ENCODE results near the gene UBQLNL.
A peak's percentile ranks its signal among the peaks of the same experiment; 100 is the strongest.

The UBQLNL gene

GRCh38 chr11:5476186-5476819, 40.2 kb downstream of the UBQLNL start:
- no peaks in the 10 kb centered on the region for H3K36me3 ChIP-seq (replicated peaks)

GRCh38 chr11:5473921-5474320, 42.6 kb downstream of the UBQLNL start:
- H3K27ac ChIP-seq, result no peak overlapping the region
- no peaks in the 10 kb centered on the region for H3K27me3 ChIP-seq (replicated peaks)
- TF ChIP-seq, protein P1, sequence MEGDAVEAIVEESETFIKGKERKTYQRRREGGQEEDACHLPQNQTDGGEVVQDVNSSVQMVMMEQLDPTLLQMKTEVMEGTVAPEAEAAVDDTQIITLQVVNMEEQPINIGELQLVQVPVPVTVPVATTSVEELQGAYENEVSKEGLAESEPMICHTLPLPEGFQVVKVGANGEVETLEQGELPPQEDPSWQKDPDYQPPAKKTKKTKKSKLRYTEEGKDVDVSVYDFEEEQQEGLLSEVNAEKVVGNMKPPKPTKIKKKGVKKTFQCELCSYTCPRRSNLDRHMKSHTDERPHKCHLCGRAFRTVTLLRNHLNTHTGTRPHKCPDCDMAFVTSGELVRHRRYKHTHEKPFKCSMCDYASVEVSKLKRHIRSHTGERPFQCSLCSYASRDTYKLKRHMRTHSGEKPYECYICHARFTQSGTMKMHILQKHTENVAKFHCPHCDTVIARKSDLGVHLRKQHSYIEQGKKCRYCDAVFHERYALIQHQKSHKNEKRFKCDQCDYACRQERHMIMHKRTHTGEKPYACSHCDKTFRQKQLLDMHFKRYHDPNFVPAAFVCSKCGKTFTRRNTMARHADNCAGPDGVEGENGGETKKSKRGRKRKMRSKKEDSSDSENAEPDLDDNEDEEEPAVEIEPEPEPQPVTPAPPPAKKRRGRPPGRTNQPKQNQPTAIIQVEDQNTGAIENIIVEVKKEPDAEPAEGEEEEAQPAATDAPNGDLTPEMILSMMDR (IDR thresholded peaks at IDR 0.05; ENCODE audit: low read depth, low read length, missing control alignments), result no peak
- no peaks in the 10 kb centered on the region for H3K36me3 ChIP-seq (replicated peaks)
- in situ Hi-C loops (cut with HindIII; ENCODE audit: low pct_ligation_motif_present, low sequenced_read_pairs), result no loop called here
- H3K4me3 ChIP-seq (ENCODE audit: low read depth, low read length), result no peak overlapping the region
- no peak for DNase-seq

More at GRCh38 chr11:5476186-5476819, 40.2 kb downstream of the UBQLNL start:
- in situ Hi-C loops (cut with HindIII; ENCODE audit: low pct_ligation_motif_present, low sequenced_read_pairs), result no loop called here
- H3K27me3 ChIP-seq (replicated peaks), result no peaks in the 10 kb centered on the region
- H3K4me3 ChIP-seq (ENCODE audit: low read depth, low read length), result no peak overlapping the region
- TF ChIP-seq, protein P1 (IDR thresholded peaks at IDR 0.05; ENCODE audit: low read depth, low read length, missing control alignments), result peak; percentile 89
- DNase-seq, result peak; percentile 43
- H3K27ac ChIP-seq, result no peak overlapping the region

GRCh38 chr11:5467527-5467926, 49.0 kb downstream of the UBQLNL start:
- in situ Hi-C loops (cut with HindIII; ENCODE audit: low pct_ligation_motif_present, low sequenced_read_pairs), result no loop called here
- DNase-seq, result no peak
- no peak overlapping the region for H3K4me3 ChIP-seq (ENCODE audit: low read depth, low read length)
- H3K27ac ChIP-seq, result no peak overlapping the region
- H3K36me3 ChIP-seq (replicated peaks), result no peaks in the 10 kb centered on the region
- TF ChIP-seq, protein P1 (IDR thresholded peaks at IDR 0.05; ENCODE audit: low read depth, low read length, missing control alignments), result no peak
- no peaks in the 10 kb centered on the region for H3K27me3 ChIP-seq (replicated peaks)
